SH-SY5Y (cell line): Measurements from ENCODE around the gene SUCLA2.

ENCODE experiments used
- GATA2 ChIP-seq: IDR thresholded peaks from 2 replicates; pipeline ENCODE4 v1.6.1; 2011; ENCODE audit warnings: mild to moderate bottlenecking, low read depth, low read length
- GATA3 ChIP-seq: IDR thresholded peaks from 2 replicates; pipeline ENCODE4 v1.6.1; 2011; ENCODE audit warnings: low read depth, mild to moderate bottlenecking, low read length, moderate library complexity

GRCh38 chr13:47896111-47896510 lies 105.0 kb downstream of the SUCLA2 start:
- no peak for TF ChIP-seq GATA2
- TF ChIP-seq GATA3 = no peak
